GM12872 (cell line): ENCODE data around the gene CLRN2.

ENCODE experiments used
- CTCF ChIP-seq: IDR thresholded peaks from 3 replicates; pipeline ENCODE4 v1.5.1; 2011; ENCODE audit warnings: low read depth, mild to moderate bottlenecking, low read length, moderate library complexity; ENCODE audit not compliant: insufficient read depth

The CLRN2 gene

GRCh38 chr4:17535242-17535641, 20.3 kb downstream of the CLRN2 start:
- no peak for TF ChIP-seq CTCF

GRCh38 chr4:17535906-17536305, 20.9 kb downstream of the CLRN2 start:
- no peak for TF ChIP-seq CTCF

GRCh38 chr4:17544205-17544604, 29.2 kb downstream of the CLRN2 start:
- TF ChIP-seq CTCF = no peak

GRCh38 chr4:17544831-17545234, 29.9 kb downstream of the CLRN2 start:
- TF ChIP-seq CTCF = no peak

- TF ChIP-seq CTCF = no peak
Measured at GRCh38 chr4:17545374-17546140, 30.6 kb downstream of the CLRN2 start.

- TF ChIP-seq CTCF = no peak
Measured at GRCh38 chr4:17546222-17546621, 31.3 kb downstream of the CLRN2 start.

GRCh38 chr4:17546678-17547077, 31.7 kb downstream of the CLRN2 start:
- no peak for TF ChIP-seq CTCF

GRCh38 chr4:17550549-17550948, 35.6 kb downstream of the CLRN2 start:
- no peak for TF ChIP-seq CTCF
